Uterus (tissue), 2 donors: ENCODE results near the gene BUD31.

ENCODE experiments used
- POLR2A ChIP-seq, 2 donors: fragments of 450-650 bp; IDR thresholded peaks; one replicate each; pipeline ENCODE4 v1.6.1; 2016; ENCODE audit warnings: antibody characterized with exemption in 2 of 2, mild to moderate bottlenecking in 1 of 2, moderate library complexity in 1 of 2
- TF ChIP-seq, protein P1 (sequence below), 4 experiments: fragments of 200-600 bp in 2 of 4; fragments of 450-650 bp in 2 of 4; sonication (generic) in 2 of 4; IDR thresholded peaks; one replicate each; pipeline ENCODE4 v1.5.1; 2016 to 2019; ENCODE audit warnings: antibody characterized with exemption in 4 of 4, mild to moderate bottlenecking in 2 of 4, moderate library complexity in 1 of 4

DNA sequence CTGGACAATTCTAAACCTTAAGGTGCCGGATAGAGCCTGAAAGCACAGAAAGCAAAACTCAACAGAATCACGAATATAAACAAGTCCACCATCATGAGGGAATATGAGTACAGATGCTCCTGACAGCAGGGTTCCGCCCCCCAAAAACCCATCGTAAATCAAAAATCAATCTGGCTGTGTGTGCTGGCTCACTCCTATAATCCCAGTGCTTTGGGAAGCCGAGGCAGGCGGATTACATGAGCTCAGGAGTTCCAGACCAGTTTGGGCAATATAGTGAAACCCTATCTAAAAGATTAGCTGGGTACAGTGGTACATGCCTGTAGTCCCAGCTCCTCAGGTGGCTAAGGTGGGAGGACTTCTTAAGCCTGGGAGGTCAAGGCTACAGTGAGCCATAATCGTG, 12.2 kb downstream of the BUD31 start:
- no peak for TF ChIP-seq POLR2A (IDR thresholded peaks at IDR 0.05)
- TF ChIP-seq, protein P1, sequence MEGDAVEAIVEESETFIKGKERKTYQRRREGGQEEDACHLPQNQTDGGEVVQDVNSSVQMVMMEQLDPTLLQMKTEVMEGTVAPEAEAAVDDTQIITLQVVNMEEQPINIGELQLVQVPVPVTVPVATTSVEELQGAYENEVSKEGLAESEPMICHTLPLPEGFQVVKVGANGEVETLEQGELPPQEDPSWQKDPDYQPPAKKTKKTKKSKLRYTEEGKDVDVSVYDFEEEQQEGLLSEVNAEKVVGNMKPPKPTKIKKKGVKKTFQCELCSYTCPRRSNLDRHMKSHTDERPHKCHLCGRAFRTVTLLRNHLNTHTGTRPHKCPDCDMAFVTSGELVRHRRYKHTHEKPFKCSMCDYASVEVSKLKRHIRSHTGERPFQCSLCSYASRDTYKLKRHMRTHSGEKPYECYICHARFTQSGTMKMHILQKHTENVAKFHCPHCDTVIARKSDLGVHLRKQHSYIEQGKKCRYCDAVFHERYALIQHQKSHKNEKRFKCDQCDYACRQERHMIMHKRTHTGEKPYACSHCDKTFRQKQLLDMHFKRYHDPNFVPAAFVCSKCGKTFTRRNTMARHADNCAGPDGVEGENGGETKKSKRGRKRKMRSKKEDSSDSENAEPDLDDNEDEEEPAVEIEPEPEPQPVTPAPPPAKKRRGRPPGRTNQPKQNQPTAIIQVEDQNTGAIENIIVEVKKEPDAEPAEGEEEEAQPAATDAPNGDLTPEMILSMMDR (IDR thresholded peaks at IDR 0.05) = no peak
